Stimulated activated CD4-positive, alpha-beta T cell treated with anti-CD3 and anti-CD28 coated beads, Interleukin-1b, Interleukin-23, amount 100 ng/mL, for 24 hours (primary cell): ENCODE measurements around the gene CERS2.
A peak's percentile ranks its signal among the peaks of the same experiment; 100 is the strongest.

Experiments
- DNase-seq, 4 experiments: peaks; one replicate each; pipeline ENCODE4 v3.0.0-alpha.2; 2020; ENCODE audit warnings: low read depth in 4 of 4, low spot score in 1 of 4

Gene CERS2

GRCh38 chr1:150974580-150975478, at the start of gene CERS2:
CERS2 (minus strand) TSS chr1:150974835; CDS start chr1:150969090, 5,745 bp downstream.
- peak in 3 of 4 experiments; percentile 43 to 59 (median 50) for DNase-seq

- DNase-seq: no peak
Observed at GRCh38 chr1:151013518-151013917, 38.9 kb upstream of the CERS2 start.

- no peak for DNase-seq
Observed at GRCh38 chr1:151012684-151013471, 38.2 kb upstream of the CERS2 start.

GRCh38 chr1:151011154-151011850, 36.7 kb upstream of the CERS2 start:
- DNase-seq: no peak

GRCh38 chr1:151010346-151010726, 35.7 kb upstream of the CERS2 start:
- DNase-seq: no peak

- DNase-seq: no peak
Observed at GRCh38 chr1:151009674-151010345, 35.2 kb upstream of the CERS2 start.

GRCh38 chr1:151009206-151009587, 34.6 kb upstream of the CERS2 start:
- DNase-seq: no peak

- peak; percentile 93 to 98 (median 94) for DNase-seq
Observed at GRCh38 chr1:151008244-151009205, 33.9 kb upstream of the CERS2 start, which contains the start of gene PRUNE1. PRUNE1 (plus strand) TSS chr1:151008449; CDS start chr1:151008633, 184 bp downstream.

- DNase-seq: no peak
Observed at GRCh38 chr1:151007853-151008243, 33.2 kb upstream of the CERS2 start.

- peak in 1 of 4 experiments; percentile 29 for DNase-seq
Observed at GRCh38 chr1:151006327-151007052, 31.9 kb upstream of the CERS2 start, which contains the start of gene MINDY1. MINDY1 (minus strand) TSS chr1:151006902; CDS start chr1:151002617, 4,285 bp downstream.

GRCh38 chr1:151005729-151006319, 31.2 kb upstream of the CERS2 start:
- no peak for DNase-seq

- no peak for DNase-seq
Observed at GRCh38 chr1:151003180-151003579, 28.5 kb upstream of the CERS2 start.

GRCh38 chr1:151002611-151003010, 28.0 kb upstream of the CERS2 start:
- no peak for DNase-seq

- no peak for DNase-seq
Observed at GRCh38 chr1:151002051-151002450, 27.4 kb upstream of the CERS2 start.

- no peak for DNase-seq
Observed at GRCh38 chr1:151001602-151002001, 27.0 kb upstream of the CERS2 start.

GRCh38 chr1:151000408-151000807, 25.8 kb upstream of the CERS2 start:
- DNase-seq: no peak

- no peak for DNase-seq
Observed at GRCh38 chr1:150999926-151000325, 25.3 kb upstream of the CERS2 start.

- no peak for DNase-seq
Observed at GRCh38 chr1:150999051-150999674, 24.5 kb upstream of the CERS2 start.
